HUES64 (cell line): ENCODE measurements around the gene NOS1.
"Not testable (repeated sequence)": the region's sequence is repeated elsewhere in the genome, so short reads cannot be mapped to it uniquely, and the experiment has no call there.

Experiments used
- H3K27ac ChIP-seq: 2 replicates; pipeline ENCODE4 v1.7.0; 2013; ENCODE audit warnings: low read depth, low read length, inconsistent platforms
- H3K27me3 ChIP-seq: 2 replicates; pipeline ENCODE4 v1.6.1; 2013; ENCODE audit warnings: mild to moderate bottlenecking, low read length; ENCODE audit not compliant: insufficient read depth
- H3K36me3 ChIP-seq: 2 replicates; pipeline ENCODE4 v1.6.1; 2013; ENCODE audit warnings: mild to moderate bottlenecking, low read length; ENCODE audit not compliant: insufficient read depth
- H3K4me1 ChIP-seq: 2 replicates; pipeline ENCODE4 v1.6.1; 2013; ENCODE audit warnings: mild to moderate bottlenecking, low read length, moderate library complexity; ENCODE audit not compliant: insufficient read depth
- H3K4me3 ChIP-seq: 2 replicates; pipeline ENCODE4 v1.5.1; 2013; ENCODE audit warnings: mild to moderate bottlenecking, low read length, moderate library complexity
- H3K9ac ChIP-seq: 2 replicates; pipeline ENCODE4 v1.6.1; 2013; ENCODE audit warnings: mild to moderate bottlenecking, low read depth, low read length
- H3K9me3 ChIP-seq: 2 replicates; pipeline ENCODE4 v1.6.1; 2013; ENCODE audit warnings: low read depth, low read length; ENCODE audit not compliant: insufficient read depth
- WGBS: fragments of 150-250, 120-280 bp; methylation state at CpG from one replicate; pipeline ENCODE4 v1.1.7; 2013; ENCODE audit warnings: missing lambda C conversion rate; 5-methylcytosine and 5-hydroxymethylcytosine counted together

The NOS1 gene

DNA sequence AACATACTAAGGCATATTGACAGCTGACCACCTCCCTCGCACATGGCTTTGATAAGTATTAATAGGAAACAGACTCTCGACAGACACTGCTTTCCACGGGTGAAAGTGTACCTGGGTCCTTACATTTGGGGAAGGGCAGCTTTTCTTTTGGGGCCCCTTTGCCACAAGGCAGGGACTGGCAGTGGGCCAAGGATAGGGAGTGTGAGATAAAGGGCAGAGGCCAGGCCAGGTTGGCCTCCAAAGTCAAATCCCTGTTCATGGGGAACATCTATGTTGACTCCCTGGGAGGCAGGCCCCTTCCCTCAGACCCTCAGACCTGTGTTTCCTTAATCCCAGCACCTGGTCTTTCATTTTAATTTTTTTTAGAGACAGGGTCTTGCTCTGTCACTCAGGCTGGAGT lies 151.8 kb downstream of the NOS1 start:
- no peaks in the 10 kb centered on the region for H3K36me3 ChIP-seq
- 94% methylated on average over 3 of the region's 3 CpGs for WGBS
- no peaks in the 10 kb centered on the region for H3K27me3 ChIP-seq
- no peak overlapping the region for H3K27ac ChIP-seq
- no peak overlapping the region for H3K4me3 ChIP-seq
- no peak overlapping the region for H3K9ac ChIP-seq
- H3K4me1 ChIP-seq, result 0 out of 2 replicates have a peak, but pooled peaks cover 3% of the 10 kb centered on the region
- no peaks in the 10 kb centered on the region for H3K9me3 ChIP-seq

DNA sequence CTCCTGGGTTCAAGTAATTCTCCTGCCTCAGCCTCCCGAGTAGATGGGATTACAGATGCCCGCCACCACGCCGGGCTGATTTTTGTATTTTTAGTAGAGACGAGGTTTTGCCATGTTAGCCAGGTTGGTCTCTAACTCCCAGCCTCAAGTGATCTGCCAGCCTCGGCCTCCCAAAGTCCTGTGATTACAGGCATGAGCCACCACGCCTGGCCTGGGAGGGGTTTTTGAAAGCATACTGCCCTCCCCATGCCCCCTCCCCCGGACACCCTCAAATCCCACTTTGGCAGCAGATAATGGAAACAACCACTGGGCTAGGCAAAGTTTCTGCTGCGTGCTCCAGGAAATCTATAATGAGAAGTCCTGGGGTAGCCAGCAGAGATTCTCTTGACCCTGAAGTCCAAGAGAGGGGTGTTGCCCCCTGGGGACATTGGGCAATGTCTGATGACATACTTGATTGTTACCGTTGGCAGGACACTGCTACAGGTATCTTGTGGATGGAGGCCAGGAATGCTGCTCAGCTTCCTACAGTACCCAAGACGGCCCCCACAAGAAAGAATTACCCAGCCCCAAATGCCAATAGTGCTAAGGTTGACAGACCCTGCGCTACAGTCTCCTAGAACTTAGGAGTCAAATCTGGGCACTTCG lies 152.5 kb downstream of the NOS1 start:
- no peaks in the 10 kb centered on the region for H3K27me3 ChIP-seq
- no peaks in the 10 kb centered on the region for H3K36me3 ChIP-seq
- H3K9ac ChIP-seq, result no peak overlapping the region
- no peak overlapping the region for H3K4me3 ChIP-seq
- H3K9me3 ChIP-seq, result no peaks in the 10 kb centered on the region
- 91% methylated on average over 13 of the region's 13 CpGs for WGBS
- 0 out of 2 replicates have a peak, but pooled peaks cover 3% of the 10 kb centered on the region for H3K4me1 ChIP-seq
- H3K27ac ChIP-seq, result no peak overlapping the region

DNA sequence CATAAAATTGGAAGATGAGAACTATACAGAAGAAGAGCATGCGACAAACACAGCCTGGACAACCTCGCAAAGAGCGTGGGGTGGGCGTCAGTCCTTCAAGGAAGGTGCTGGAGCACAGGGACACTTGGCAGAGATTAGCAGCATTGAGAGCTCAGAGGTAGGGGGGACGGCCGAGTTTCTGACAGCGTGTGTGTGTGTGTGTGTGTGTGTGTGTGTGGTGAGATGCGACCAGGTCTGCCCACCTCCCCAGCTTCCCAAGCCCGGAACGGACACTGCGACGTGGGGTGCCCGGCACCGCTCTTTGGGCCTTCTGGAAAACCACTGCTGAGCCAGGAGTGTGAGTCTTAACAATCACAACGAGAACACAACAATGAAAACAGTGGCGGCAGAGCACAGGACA lies 153.2 kb downstream of the NOS1 start:
- no peaks in the 10 kb centered on the region for H3K27me3 ChIP-seq
- H3K27ac ChIP-seq, result no peak overlapping the region
- no peaks in the 10 kb centered on the region for H3K36me3 ChIP-seq
- H3K4me1 ChIP-seq, result 0 out of 2 replicates have a peak, but pooled peaks cover 3% of the 10 kb centered on the region
- H3K9ac ChIP-seq, result no peak overlapping the region
- no peak overlapping the region for H3K4me3 ChIP-seq
- 82% methylated on average over 16 of the region's 16 CpGs for WGBS
- no peaks in the 10 kb centered on the region for H3K9me3 ChIP-seq

DNA sequence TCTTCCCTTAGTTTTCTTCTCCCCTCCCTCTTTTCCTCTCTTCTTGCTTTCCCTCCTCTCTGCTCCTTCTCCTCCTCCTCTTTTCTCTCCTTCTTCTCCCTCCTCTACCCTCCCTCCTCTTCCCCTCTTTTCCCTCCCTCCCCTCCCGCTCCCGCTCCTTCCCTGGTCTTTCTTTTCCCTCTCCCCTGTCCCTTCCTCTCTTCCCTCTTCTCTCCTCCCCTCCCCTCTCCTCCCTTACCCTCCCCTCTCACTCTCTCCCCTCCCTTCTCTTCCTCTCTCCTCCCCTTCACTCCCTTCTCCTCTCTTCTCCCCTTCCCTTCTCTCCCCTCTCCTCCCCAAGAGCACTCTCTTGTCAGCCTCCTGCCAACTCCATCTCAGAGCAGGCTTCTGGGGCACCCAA lies 153.8 kb downstream of the NOS1 start:
- Histone ChIP-seq H3K9ac (no peak overlapping the region), H3K36me3 (no peaks in the 10 kb centered on the region), H3K4me1 (0 out of 2 replicates have a peak, but pooled peaks cover 3% of the 10 kb centered on the region), H3K27me3 (no peaks in the 10 kb centered on the region), H3K9me3 (no peaks in the 10 kb centered on the region), H3K4me3 (no peak overlapping the region), H3K27ac (no peak overlapping the region)
- WGBS, result 44% methylated on average over 2 of the region's 2 CpGs

DNA sequence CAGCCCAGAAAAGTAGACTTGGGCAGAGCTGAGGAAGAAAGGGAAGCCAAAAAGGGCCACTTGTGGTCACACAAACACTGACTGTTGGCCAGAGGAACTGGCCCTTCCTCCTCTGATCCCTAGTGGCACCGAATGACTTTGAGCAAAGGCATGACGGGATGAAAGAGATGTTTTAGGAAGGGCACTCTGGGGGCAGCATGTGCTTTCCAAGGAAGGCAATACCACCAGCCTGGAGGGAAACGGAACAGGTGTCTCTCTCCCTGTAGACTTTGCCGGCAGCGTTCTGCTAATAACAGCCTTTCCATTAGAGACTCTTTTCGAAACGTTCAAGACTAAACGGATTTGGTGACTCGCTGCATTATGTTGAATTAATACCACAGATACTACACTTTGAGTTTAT lies 158.9 kb downstream of the NOS1 start:
- Histone ChIP-seq H3K9me3 (0 out of 2 replicates have a peak, but pooled peaks cover 3% of the 10 kb centered on the region), H3K27ac (no peak overlapping the region), H3K36me3 (no peaks in the 10 kb centered on the region), H3K27me3 (no peaks in the 10 kb centered on the region), H3K9ac (no peak overlapping the region), H3K4me1 (no peaks in the 10 kb centered on the region), H3K4me3 (no peak overlapping the region)
- WGBS, result 93% methylated on average over 9 of the region's 9 CpGs

DNA sequence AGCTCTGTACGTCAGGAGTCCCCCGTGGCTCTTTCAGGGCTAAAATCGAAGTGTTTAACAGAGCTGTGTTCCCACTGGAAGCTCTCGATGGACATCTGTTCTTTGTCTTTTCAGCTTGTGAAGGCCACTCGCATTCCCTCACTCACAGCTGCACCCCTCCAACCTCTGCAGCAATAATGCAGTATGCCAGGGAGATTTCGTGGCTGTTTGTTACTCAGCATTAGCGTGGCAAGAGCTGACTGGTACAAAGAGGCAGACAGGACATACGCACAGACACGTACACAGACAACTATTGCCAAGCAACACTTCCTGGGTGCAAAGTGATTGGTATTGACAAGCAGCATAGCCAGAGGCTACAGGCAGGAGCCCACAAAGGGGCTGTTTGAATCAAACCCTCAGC lies 159.4 kb downstream of the NOS1 start:
- H3K4me1 ChIP-seq, result no peaks in the 10 kb centered on the region
- no peaks in the 10 kb centered on the region for H3K36me3 ChIP-seq
- no peaks in the 10 kb centered on the region for H3K27me3 ChIP-seq
- no peak overlapping the region for H3K4me3 ChIP-seq
- no peak overlapping the region for H3K27ac ChIP-seq
- H3K9ac ChIP-seq, result no peak overlapping the region
- WGBS, result 96% methylated on average over 9 of the region's 9 CpGs
- 0 out of 2 replicates have a peak, but pooled peaks cover 3% of the 10 kb centered on the region for H3K9me3 ChIP-seq

DNA sequence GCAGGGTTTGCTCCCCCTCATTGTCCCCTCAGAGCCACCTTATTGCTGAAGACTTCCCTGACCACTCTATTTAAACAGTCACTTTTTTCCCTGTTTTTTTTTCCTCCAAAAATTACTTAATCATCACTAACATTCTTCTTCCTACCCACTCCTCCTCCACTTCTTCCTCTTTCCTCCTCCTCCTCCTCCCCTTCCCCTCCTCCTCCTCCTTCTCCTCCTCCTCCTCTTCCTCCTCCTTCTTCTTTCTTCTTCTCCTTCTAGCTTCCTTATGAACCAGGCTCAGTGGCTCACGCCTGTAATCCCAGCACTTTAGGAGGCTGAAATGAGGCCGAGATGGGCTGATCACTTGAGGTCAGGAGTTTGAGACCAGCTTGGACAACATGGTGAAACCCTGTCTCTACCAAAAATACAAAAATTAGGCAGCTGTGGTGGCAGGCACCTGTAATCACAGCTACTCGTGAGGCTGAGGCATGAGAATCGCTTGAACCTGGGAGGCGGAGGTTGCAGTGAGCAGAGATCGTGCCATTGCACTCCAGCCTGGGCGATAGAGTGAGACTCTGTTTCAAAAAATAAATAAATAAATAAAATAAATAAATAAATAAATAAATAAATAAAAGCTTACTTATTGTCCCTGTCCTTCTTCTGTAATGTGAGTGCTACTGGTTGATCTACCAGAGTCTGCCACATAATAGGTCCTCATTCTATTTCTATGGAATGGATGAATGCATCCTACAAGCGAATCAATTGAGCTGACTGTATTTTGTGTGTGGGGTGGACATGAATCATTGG lies 161.3 kb downstream of the NOS1 start:
- 93% methylated on average over 7 of the region's 8 CpGs for WGBS

DNA sequence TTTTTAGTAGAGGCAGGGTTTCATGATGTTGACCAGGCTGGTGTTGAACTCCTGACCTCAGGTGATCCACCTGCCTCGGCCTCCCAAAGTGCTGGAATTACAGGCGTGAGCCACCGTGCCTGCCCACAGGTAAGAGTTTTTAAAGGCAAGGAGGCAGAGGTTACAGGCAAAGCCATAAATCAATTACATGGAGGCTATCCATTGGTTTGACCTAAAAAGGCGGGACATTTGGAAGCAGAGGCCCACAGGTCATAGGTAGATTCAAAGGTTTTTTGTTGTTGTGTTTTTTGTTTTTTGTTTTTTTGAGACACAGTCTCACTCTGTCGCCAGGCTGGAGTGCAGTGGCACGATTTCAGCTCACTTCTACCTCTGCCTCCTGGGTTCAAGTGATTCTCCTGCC lies 165.1 kb downstream of the NOS1 start:
- H3K4me1 ChIP-seq, H3K9me3 ChIP-seq, H3K27ac ChIP-seq, H3K36me3 ChIP-seq, H3K4me3 ChIP-seq, H3K9ac ChIP-seq, H3K27me3 ChIP-seq: not testable (repeated sequence)
- 96% methylated on average over 6 of the region's 6 CpGs for WGBS

More for the DNA sequence above, 161.3 kb downstream of the NOS1 start:
- H3K36me3 ChIP-seq, H3K27me3 ChIP-seq, H3K27ac ChIP-seq, H3K9me3 ChIP-seq, H3K4me1 ChIP-seq, H3K4me3 ChIP-seq, H3K9ac ChIP-seq: not testable (repeated sequence)

DNA sequence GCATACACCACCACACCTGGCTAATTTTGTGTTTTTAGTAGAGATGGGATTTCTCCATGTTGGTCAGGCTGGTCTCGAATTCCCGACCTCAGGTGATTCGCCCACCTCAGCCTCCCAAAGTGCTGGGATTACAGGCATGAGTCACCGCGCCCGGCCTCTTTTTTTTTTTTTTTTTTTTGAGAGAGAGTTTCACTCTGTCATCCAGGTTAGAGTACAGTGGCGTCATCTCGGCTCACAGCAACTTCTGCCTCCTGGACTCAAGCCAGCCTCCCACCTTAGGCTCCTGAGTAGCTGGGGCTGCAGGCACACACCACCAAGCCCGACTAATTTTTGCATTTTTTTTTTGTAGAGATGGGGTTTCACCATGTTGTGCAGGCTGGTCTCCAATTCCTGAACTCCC lies 166.4 kb downstream of the NOS1 start:
- not testable (repeated sequence) for H3K27me3 ChIP-seq, H3K9me3 ChIP-seq, H3K9ac ChIP-seq, H3K4me1 ChIP-seq, H3K36me3 ChIP-seq, H3K4me3 ChIP-seq, H3K27ac ChIP-seq
- WGBS, result 73% methylated on average over 3 of the region's 9 CpGs

DNA sequence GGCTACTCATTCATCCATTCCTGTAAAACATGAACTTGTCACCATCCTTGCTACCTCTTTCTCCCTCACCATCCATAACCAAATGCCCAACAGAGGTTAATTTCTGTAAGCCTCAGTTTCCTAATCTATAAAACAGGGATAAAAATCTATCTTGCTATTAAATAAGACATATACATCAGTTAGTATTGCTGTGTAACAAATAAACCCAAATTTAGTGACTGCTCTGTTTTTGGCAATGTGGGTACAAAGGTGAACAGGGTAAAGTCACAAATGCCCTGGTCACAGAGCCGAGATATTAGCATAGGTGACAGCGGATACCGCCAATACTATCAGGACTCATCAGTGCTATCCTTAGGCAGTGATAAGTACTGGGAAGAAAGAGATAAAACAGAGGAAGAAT lies 167.5 kb downstream of the NOS1 start:
- Histone ChIP-seq H3K27me3 (no peaks in the 10 kb centered on the region), H3K9ac (no peak overlapping the region), H3K4me1 (peaks cover 4% of the 10 kb centered on the region; the same call in 1 of the 2 replicates), H3K36me3 (no peaks in the 10 kb centered on the region), H3K27ac (no peak overlapping the region), H3K9me3 (no peaks in the 10 kb centered on the region), H3K4me3 (no peak overlapping the region)
- 95% methylated on average over 3 of the region's 3 CpGs for WGBS

DNA sequence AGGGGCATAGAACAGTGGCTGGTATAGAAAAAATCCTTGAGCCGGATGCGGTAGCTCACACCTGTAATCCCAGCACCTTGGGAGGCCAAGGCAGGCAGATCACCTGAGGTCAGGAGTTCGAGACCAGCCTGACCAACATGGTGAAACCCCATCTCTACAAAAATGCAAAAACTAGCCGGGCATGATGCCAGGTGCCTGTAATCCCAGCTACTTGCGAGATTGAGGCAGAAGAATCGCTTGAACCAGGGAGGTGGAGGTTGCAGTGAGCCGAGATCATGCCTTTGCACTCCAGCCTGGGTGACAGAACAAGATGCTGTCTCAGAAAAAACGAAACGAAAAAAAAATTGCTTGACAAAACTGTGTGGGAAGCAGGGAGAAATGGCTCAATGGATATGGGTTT lies 168.8 kb downstream of the NOS1 start:
- H3K36me3 ChIP-seq, H3K9me3 ChIP-seq, H3K9ac ChIP-seq, H3K27ac ChIP-seq, H3K27me3 ChIP-seq, H3K4me3 ChIP-seq: not testable (repeated sequence)
- 91% methylated on average over 9 of the region's 9 CpGs for WGBS
- H3K4me1 ChIP-seq, result peaks cover 12% of the 10 kb centered on the region; the same call in 1 of the 2 replicates
